Mammary epithelial cell (primary cell): Measurements from ENCODE around the gene RAB17.

Experiments
- EZH2 ChIP-seq: IDR thresholded peaks from 2 replicates; pipeline ENCODE4 v1.6.1; 2012; ENCODE audit warnings: low read length, inconsistent platforms, borderline replicate concordance
- TF ChIP-seq, protein P1 (sequence below), 2 donors: IDR thresholded peaks in 1 of 2; conservative IDR thresholded peaks in 1 of 2; 2 replicates each; pipeline ENCODE4 v1.5.1; 2011 to 2012; ENCODE audit warnings: inconsistent platforms in 2 of 2, low read length in 2 of 2, mild to moderate bottlenecking in 2 of 2, control low read depth in 1 of 2, low read depth in 1 of 2; ENCODE audit not compliant: insufficient read depth in 1 of 2; ENCODE audit errors: extremely low read depth in 1 of 2

DNA sequence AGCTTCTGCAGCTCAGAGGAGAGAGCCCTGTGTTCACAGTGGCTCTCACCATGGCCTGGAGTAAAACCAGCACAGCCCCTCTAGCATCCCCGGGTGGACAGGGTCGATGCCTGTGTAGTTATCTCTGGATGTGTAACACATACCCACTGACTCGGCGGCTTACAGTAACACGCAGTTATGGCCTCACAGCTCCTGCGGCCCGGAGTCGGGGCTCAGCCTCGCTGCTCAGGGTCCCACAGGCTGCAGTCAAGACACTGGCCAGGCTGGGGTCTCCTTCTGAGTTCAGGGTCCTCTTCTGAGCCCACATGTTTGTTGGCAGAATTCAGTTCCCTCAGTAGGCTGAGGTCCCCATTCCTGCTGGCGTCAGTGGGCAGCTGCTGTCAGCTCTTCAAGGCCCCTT lies 2.5 kb upstream of the RAB17 start:
- TF ChIP-seq, protein P1, sequence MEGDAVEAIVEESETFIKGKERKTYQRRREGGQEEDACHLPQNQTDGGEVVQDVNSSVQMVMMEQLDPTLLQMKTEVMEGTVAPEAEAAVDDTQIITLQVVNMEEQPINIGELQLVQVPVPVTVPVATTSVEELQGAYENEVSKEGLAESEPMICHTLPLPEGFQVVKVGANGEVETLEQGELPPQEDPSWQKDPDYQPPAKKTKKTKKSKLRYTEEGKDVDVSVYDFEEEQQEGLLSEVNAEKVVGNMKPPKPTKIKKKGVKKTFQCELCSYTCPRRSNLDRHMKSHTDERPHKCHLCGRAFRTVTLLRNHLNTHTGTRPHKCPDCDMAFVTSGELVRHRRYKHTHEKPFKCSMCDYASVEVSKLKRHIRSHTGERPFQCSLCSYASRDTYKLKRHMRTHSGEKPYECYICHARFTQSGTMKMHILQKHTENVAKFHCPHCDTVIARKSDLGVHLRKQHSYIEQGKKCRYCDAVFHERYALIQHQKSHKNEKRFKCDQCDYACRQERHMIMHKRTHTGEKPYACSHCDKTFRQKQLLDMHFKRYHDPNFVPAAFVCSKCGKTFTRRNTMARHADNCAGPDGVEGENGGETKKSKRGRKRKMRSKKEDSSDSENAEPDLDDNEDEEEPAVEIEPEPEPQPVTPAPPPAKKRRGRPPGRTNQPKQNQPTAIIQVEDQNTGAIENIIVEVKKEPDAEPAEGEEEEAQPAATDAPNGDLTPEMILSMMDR (conservative IDR thresholded peaks at IDR 0.05 in 1 of 2, IDR thresholded peaks at IDR 0.05 in 1 of 2; ENCODE audit: extremely low read depth in 1 of 2, insufficient read depth in 1 of 2, low read depth in 1 of 2, low read length in 2 of 2): no peak
- no peak for TF ChIP-seq EZH2
